Neural progenitor cell (in vitro differentiated cells): ENCODE results near the gene EVA1A. TPM values are rescaled to one million over a fixed set of nuclear protein-coding genes. Genes with fewer than 3 reads are reported as not detected.

Experiments used
- DNase-seq: peaks from one replicate; pipeline ENCODE4 v3.0.0-alpha.2; 2016; ENCODE audit warnings: low spot score
- H2AFZ ChIP-seq: fragments of 200-600 bp; sonication (generic); replicated peaks from 2 replicates; pipeline ENCODE4 v1.6.1; 2016; ENCODE audit warnings: antibody characterized with exemption
- H3F3A ChIP-seq: fragments of 200-600 bp; sonication (generic); 2 replicates; pipeline ENCODE4 v1.6.1; 2016; ENCODE audit warnings: antibody characterized with exemption, low read depth
- H3K27ac ChIP-seq: fragments of 200-600 bp; sonication (generic); 2 replicates; pipeline ENCODE4 v1.5.1; 2016; ENCODE audit warnings: mild to moderate bottlenecking
- H3K27me3 ChIP-seq: fragments of 200-600 bp; sonication (generic); 2 replicates; pipeline ENCODE4 v1.6.1; 2016; ENCODE audit warnings: mild to moderate bottlenecking, moderate library complexity
- H3K36me3 ChIP-seq: fragments of 200-600 bp; sonication (generic); 2 replicates; pipeline ENCODE4 v1.5.1; 2016
- H3K4me1 ChIP-seq: fragments of 200-600 bp; sonication (generic); 2 replicates; pipeline ENCODE4 v1.6.1; 2016; ENCODE audit warnings: mixed run types
- H3K4me2 ChIP-seq: fragments of 200-600 bp; sonication (generic); 2 replicates; pipeline ENCODE4 v1.6.1; 2016
- H3K4me3 ChIP-seq: fragments of 200-600 bp; sonication (generic); 2 replicates; pipeline ENCODE4 v1.5.1; 2016
- H3K79me2 ChIP-seq: fragments of 200-600 bp; sonication (generic); 2 replicates; pipeline ENCODE4 v1.6.1; 2016; ENCODE audit warnings: low read depth
- H3K9ac ChIP-seq: fragments of 200-600 bp; sonication (generic); 2 replicates; pipeline ENCODE4 v1.6.1; 2016
- H3K9me3 ChIP-seq: fragments of 200-600 bp; sonication (generic); 2 replicates; pipeline ENCODE4 v1.5.1; 2016; ENCODE audit warnings: low read depth
- H4K20me1 ChIP-seq: fragments of 200-600 bp; sonication (generic); 2 replicates; pipeline ENCODE4 v1.6.1; 2016; ENCODE audit warnings: low read depth
- H3K27ac Mint-ChIP-seq: 3 replicates; pipeline ENCODE4 v1.8.0; 2021; ENCODE audit warnings: mixed read lengths
- H3K27me3 Mint-ChIP-seq: 2 replicates; pipeline ENCODE4 v1.8.0; 2022; ENCODE audit warnings: low read depth, mild to moderate bottlenecking, inconsistent platforms, moderate library complexity, mixed read lengths; ENCODE audit not compliant: insufficient read depth
- H3K36me3 Mint-ChIP-seq: 3 replicates; pipeline ENCODE4 v1.8.0; 2021; ENCODE audit warnings: mixed read lengths
- H3K4me1 Mint-ChIP-seq: 3 replicates; pipeline ENCODE4 v1.8.0; 2021; ENCODE audit warnings: mixed read lengths
- H3K4me3 Mint-ChIP-seq: 3 replicates; pipeline ENCODE4 v1.8.0; 2021; ENCODE audit warnings: mild to moderate bottlenecking, moderate library complexity, mixed read lengths
- H3K9me3 Mint-ChIP-seq: 3 replicates; pipeline ENCODE4 v1.8.0; 2020; ENCODE audit warnings: mixed read lengths
- EZH2 ChIP-seq: fragments of 200-600 bp; sonication (generic); IDR thresholded peaks from 2 replicates; pipeline ENCODE4 v1.6.1; 2017; ENCODE audit warnings: antibody characterized with exemption, mild to moderate bottlenecking, moderate library complexity
- EZH2phosphoT487 ChIP-seq: fragments of 200-600 bp; sonication (generic); IDR thresholded peaks from 2 replicates; pipeline ENCODE4 v1.6.1; 2017; ENCODE audit warnings: antibody characterized with exemption
- total RNA-seq: library from RNA; depleted of rRNA; stranded (reverse); fragments of >200 nt; gene quantifications from 2 replicates; pipeline ENCODE4 v1.2.3, GENCODE V29; 2015; ENCODE audit warnings: low replicate concordance
- TF ChIP-seq, protein P1 (sequence below): fragments of 200-600 bp; sonication (generic); IDR thresholded peaks from 2 replicates; pipeline ENCODE4 v1.5.1; 2017; ENCODE audit warnings: antibody characterized with exemption, mild to moderate bottlenecking

The EVA1A gene
- total RNA-seq, 1 donor from 2014 or later, result 2.8 TPM

- H3K27ac ChIP-seq, result no peak overlapping the region
- Mint-ChIP-seq H3K9me3 (no peaks in the 10 kb centered on the region), H3K4me3 (no peak overlapping the region), H3K36me3 (no peaks in the 10 kb centered on the region), H3K27me3 (peaks cover 10% of the 10 kb centered on the region), H3K4me1 (peaks cover 17% of the 10 kb centered on the region), H3K27ac (no peak overlapping the region)
- H2AFZ ChIP-seq, result no peak overlapping the region
- no peaks in the 10 kb centered on the region for H4K20me1 ChIP-seq
- H3K4me1 ChIP-seq, result peaks cover 4% of the 10 kb centered on the region
- no peaks in the 10 kb centered on the region for H3K79me2 ChIP-seq
- H3F3A ChIP-seq, result no peaks in the 10 kb centered on the region
- H3K27me3 ChIP-seq, result peaks cover 42% of the 10 kb centered on the region
- no peaks in the 10 kb centered on the region for H3K9me3 ChIP-seq
- DNase-seq, result no peak
- TF ChIP-seq EZH2 (no peak), EZH2phosphoT487 (no peak)
- TF ChIP-seq, protein P1, sequence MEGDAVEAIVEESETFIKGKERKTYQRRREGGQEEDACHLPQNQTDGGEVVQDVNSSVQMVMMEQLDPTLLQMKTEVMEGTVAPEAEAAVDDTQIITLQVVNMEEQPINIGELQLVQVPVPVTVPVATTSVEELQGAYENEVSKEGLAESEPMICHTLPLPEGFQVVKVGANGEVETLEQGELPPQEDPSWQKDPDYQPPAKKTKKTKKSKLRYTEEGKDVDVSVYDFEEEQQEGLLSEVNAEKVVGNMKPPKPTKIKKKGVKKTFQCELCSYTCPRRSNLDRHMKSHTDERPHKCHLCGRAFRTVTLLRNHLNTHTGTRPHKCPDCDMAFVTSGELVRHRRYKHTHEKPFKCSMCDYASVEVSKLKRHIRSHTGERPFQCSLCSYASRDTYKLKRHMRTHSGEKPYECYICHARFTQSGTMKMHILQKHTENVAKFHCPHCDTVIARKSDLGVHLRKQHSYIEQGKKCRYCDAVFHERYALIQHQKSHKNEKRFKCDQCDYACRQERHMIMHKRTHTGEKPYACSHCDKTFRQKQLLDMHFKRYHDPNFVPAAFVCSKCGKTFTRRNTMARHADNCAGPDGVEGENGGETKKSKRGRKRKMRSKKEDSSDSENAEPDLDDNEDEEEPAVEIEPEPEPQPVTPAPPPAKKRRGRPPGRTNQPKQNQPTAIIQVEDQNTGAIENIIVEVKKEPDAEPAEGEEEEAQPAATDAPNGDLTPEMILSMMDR, result no peak
- H3K4me3 ChIP-seq, result no peak overlapping the region
- no peak overlapping the region for H3K9ac ChIP-seq
- H3K36me3 ChIP-seq, result no peaks in the 10 kb centered on the region
- H3K4me2 ChIP-seq, result no peak overlapping the region
Measured at GRCh38 chr2:75563591-75563990, 2.9 kb upstream of the EVA1A start.

GRCh38 chr2:75562513-75562864 is 1.8 kb upstream of the EVA1A start:
- H3K36me3 Mint-ChIP-seq, result no peaks in the 10 kb centered on the region
- H3K9ac ChIP-seq, result no peak overlapping the region
- H3K4me3 Mint-ChIP-seq, result no peak overlapping the region
- no peaks in the 10 kb centered on the region for H3K36me3 ChIP-seq
- no peaks in the 10 kb centered on the region for H4K20me1 ChIP-seq
- H3K27me3 ChIP-seq, result peaks cover 42% of the 10 kb centered on the region
- H3K9me3 ChIP-seq, result no peaks in the 10 kb centered on the region
- peaks cover 17% of the 10 kb centered on the region for H3K4me1 Mint-ChIP-seq
- no peak for DNase-seq
- H3K4me2 ChIP-seq, result no peak overlapping the region
- H3K27ac Mint-ChIP-seq, result no peak overlapping the region
- H3K27me3 Mint-ChIP-seq, result peaks cover 11% of the 10 kb centered on the region
- H3K4me1 ChIP-seq, result peaks cover 4% of the 10 kb centered on the region
- H3K9me3 Mint-ChIP-seq, result no peaks in the 10 kb centered on the region
- no peak for TF ChIP-seq EZH2
- no peak for TF ChIP-seq EZH2phosphoT487
- TF ChIP-seq, protein P1, result no peak
- H3K27ac ChIP-seq, result no peak overlapping the region
- H3F3A ChIP-seq, result no peaks in the 10 kb centered on the region
- H3K4me3 ChIP-seq, result no peak overlapping the region
- H3K79me2 ChIP-seq, result no peaks in the 10 kb centered on the region
- no peak overlapping the region for H2AFZ ChIP-seq

- TF ChIP-seq EZH2 (no peak), EZH2phosphoT487 (no peak)
- TF ChIP-seq, protein P1, result no peak
- Mint-ChIP-seq H3K36me3 (no peaks in the 10 kb centered on the region), H3K27me3 (peaks cover 11% of the 10 kb centered on the region), H3K4me3 (peak overlapping the region; percentile 93), H3K9me3 (no peaks in the 10 kb centered on the region), H3K27ac (peak overlapping the region; percentile 57), H3K4me1 (peaks cover 17% of the 10 kb centered on the region)
- H2AFZ ChIP-seq, result peak overlapping the region; percentile 98
- no peaks in the 10 kb centered on the region for H3K36me3 ChIP-seq
- peaks cover 4% of the 10 kb centered on the region for H3K4me1 ChIP-seq
- no peak overlapping the region for H3K27ac ChIP-seq
- no peaks in the 10 kb centered on the region for H4K20me1 ChIP-seq
- H3K4me3 ChIP-seq, result peak overlapping the region; percentile 77
- no peaks in the 10 kb centered on the region for H3F3A ChIP-seq
- no peaks in the 10 kb centered on the region for H3K9me3 ChIP-seq
- no peak for DNase-seq
- peaks cover 42% of the 10 kb centered on the region for H3K27me3 ChIP-seq
- no peaks in the 10 kb centered on the region for H3K79me2 ChIP-seq
- no peak overlapping the region for H3K9ac ChIP-seq
- H3K4me2 ChIP-seq, result peak overlapping the region; percentile 89
Measured at GRCh38 chr2:75561566-75562512, 1.1 kb upstream of the EVA1A start.
